Mammary epithelial cell (primary cell): ENCODE results near the gene ST6GALNAC1.
"Not testable (repeated sequence)": the region's sequence is repeated elsewhere in the genome, so short reads cannot be mapped to it uniquely, and the experiment has no call there.

Experiments used
- CTCF ChIP-seq, 2 donors: IDR thresholded peaks in 1 of 2; conservative IDR thresholded peaks in 1 of 2; 2 replicates each; pipeline ENCODE4 v1.5.1; 2011 to 2012; ENCODE audit warnings: inconsistent platforms in 2 of 2, low read length in 2 of 2, mild to moderate bottlenecking in 2 of 2, control low read depth in 1 of 2, low read depth in 1 of 2; ENCODE audit not compliant: insufficient read depth in 1 of 2; ENCODE audit errors: extremely low read depth in 1 of 2
- EZH2 ChIP-seq: IDR thresholded peaks from 2 replicates; pipeline ENCODE4 v1.6.1; 2012; ENCODE audit warnings: low read length, inconsistent platforms, borderline replicate concordance

DNA sequence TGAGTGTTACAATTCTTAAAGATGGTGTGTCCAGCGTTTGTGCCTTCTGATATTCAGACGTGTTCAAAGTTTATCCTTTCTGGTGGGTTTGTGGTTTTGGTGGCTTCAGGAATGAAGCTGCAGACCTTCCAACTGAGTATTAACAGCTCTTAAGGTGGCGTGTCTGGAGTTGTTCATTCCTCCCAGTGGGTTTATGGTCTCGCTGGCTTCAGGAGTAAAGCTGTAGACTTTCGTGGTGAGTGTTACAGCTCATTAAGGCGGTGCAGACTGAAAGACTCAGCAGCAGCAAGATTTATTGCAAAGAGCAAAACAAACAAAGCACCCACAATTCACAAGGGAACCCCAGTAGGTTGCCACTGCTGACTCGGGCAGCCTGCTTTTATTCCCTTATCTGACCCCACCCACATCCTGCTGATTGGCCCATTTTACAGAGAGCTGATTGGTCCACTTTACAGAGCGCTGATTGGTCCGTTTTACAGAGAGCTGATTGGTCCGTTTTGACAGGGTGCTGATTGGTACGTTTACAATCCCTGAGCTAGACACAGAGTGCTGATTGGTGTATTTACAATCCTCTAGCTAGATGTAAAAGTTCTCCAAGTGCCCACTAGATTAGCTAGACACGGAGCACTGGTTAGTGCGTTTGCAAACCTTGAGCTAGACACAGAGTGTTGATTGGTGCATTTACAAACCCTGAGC is 29.3 kb downstream of the ST6GALNAC1 start:
- not testable (repeated sequence) for TF ChIP-seq CTCF (conservative IDR thresholded peaks at IDR 0.05 in 1 of 2, IDR thresholded peaks at IDR 0.05 in 1 of 2; ENCODE audit: extremely low read depth in 1 of 2, insufficient read depth in 1 of 2, low read depth in 1 of 2, low read length in 2 of 2); EZH2
